GM20431 (cell line): ENCODE measurements around the gene TBC1D19.
"Not testable (repeated sequence)": the region's sequence is repeated elsewhere in the genome, so short reads cannot be mapped to it uniquely, and the experiment has no call there.

ENCODE experiments used
- in situ Hi-C: fragments of 300-500 bp; cut with MseI, MboI; formaldehyde crosslinking; loops from one replicate; pipeline ENCODE4 v1.15.0; 2020; ENCODE audit warnings: low sequenced_read_pairs; ENCODE audit not compliant: unreplicated experiment

Gene TBC1D19

DNA sequence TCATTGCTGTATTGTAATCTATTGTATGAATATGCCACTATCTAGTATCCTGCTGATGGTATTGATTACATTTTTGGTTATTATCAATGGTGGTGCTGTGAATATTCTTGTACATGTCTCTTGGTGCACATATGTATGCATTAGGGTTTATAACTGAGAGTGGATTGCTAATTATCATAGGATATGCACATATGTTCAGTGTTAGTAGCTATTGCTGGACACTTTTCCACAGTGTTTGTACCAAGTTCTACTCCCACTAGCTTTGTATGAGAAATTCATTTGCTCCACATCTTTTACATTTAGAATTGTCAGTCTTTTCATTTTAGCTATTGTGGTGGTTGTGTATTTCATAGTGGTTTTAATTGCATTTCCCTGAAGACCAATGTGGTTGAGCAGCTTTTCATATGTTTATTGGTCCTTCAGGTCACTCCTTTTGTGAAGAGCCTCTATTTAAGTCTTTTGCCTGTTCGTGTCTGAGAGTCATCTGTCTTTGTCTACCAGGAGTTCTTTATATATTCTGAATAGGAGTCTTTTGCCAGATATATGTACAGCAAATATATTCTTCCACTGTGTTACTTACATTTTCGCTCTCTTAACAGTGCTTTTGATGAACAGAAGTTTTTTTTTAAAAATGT lies 87.1 kb downstream of the TBC1D19 start:
- in situ Hi-C loops, result no loop called here

DNA sequence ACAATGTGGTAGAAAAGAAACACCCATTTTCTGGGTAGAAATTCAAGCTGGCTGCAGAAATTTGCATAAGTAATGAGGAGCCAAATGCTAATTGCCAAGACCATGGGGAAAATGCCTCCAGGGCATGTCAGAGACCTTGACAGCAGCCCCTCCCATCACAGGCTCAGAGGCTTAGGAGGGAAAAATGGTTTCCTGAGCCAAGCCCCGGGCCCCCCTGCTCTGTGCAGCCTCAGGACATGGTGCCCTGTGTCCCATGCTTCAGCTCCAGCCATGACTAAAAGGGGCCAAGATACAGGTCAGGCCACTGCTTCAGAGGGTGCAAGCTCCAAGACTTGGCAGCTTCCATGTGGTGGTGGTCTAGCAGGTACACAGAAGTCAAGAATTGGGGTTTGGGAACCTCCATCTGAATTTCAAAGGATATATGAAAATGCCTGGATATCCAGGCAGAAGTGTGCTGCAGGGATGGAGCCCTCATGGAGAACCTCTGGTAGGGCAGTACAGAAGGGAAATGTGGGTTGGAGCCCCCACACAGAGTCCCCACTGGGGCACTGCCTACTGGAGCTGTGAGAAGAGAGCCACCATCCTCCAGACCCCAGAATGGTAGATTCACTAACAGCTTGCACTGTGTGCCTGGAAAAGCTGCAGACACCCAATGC lies 95.3 kb downstream of the TBC1D19 start:
- in situ Hi-C loops, result not testable (repeated sequence)

DNA sequence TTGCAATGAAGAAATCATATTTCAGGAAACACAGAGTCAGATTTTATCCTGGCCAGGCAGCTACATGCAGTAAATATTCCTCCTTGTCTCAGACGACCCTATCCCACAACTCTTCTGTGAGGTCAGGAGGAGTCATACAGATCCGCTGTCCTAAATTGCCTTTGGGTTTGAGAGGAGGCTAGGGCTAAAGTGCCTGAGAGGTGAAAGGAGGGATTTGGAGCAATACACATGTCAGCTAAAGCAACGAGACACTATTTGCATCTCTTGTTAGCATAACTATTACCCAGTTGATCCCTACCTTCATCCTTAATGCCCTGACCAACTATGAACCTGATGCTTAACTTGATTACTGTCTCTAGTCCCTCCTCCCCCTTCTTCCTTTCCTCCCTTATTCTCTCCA lies 98.6 kb downstream of the TBC1D19 start:
- in situ Hi-C loops, result no loop called here

DNA sequence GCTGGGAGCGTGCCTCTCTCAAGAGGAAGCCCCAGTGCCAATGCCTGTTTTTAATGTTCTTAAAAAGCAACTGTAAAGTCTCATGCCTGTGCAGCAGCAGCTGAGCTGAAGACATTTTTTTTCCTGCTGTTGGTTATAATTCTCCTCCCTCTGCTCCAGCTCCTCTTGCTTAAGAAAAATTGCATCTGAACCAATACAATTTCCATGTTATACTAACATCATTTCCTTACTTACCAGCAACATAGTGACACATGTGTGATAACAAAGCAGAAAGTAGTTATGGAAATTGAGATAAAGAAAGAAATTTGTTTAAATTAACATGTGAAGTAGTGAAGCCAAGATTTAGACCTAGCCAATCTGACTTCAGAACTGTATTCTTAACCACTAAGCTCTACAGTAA lies 101.4 kb downstream of the TBC1D19 start:
- in situ Hi-C loops, result no loop called here

DNA sequence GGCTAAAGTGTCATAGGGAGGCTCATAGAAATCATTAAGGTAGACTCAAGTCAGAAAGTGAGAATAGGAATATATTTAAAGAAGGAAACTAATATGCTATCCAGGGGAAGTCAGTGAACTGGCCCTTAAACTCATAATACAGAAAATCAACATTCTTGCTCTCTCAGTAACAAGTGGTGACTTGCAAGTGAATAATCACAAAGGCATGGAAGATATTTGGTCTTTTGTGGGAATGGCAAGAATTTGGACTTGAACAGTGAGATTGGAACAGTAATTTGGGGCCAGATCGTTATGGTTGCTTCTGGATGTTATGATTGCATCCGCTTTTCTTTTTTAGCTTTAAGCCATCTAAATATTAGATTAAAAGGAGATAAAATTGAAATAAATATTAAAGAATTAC lies 103.8 kb downstream of the TBC1D19 start:
- in situ Hi-C loops, result no loop called here

DNA sequence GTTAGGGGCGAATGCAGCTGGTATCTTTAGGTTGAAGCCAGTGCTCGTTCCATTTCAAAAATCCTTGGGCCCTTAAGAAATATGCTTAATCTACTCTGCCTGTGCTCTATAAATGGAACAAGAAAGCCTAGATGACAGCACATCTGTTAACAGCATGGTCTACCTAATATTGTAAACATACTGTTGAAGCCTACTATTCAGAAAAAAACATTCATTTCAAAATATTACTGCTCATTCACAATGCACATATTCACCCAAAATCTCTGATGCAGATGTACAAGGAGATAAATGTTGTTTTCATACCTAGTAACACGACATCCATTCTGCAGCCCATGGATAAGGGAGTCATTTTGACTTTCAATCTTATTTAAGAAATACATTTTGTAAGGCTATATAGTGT lies 106.6 kb downstream of the TBC1D19 start:
- in situ Hi-C loops, result no loop called here

DNA sequence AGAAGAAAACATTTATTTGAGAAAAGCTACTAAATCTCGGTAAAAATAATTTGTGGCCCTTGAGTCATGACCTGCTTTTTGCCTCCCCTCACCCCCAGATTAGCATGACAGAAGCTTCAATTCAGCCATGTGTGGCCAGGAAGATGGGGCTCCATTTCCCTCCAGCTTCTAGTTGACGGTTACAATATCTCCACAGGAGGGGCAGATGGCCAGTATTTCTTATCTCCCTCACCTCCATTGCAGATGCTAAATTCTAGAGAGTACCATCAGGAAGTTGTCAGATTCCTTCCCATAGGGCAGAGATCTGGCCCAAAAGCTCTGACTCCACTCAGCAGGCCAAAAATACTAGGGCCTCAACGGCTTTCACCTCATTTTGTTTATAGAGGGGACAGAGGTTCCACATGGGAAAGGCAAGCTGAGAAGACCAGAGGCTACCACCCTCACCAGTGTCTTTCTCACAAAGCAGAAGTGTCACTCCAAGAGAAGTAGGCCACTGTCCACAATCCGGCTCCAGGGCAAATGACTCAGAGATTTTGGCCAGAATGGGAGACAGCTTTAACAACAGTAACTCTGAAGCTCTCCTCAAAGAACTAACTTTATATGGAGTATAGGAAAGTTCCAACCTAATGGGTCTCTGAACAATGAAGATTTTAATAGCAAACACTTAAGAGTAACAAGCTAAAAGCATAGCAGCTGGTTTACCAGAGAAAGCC lies 108.3 kb downstream of the TBC1D19 start:
- in situ Hi-C loops, result no loop called here

DNA sequence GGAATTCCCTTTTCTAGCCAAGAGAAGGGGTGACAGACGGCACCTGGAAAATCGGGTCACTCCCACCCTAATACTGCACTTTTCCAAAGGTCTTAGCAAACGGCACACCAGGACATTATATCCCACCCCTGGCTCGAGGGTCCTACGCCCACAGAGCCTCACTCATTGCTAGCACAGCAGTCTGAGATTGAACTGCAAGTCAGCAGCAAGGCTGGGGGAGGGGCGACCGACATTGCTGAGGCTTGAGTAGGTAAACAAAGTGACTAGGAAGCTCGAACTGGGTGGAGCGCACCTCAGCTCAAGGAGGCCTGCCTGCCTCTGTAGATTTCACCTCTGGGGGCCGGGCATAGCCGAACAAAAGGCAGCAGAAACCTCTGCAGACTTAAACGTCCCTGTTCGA lies 110.2 kb downstream of the TBC1D19 start:
- in situ Hi-C loops, result not testable (repeated sequence)

DNA sequence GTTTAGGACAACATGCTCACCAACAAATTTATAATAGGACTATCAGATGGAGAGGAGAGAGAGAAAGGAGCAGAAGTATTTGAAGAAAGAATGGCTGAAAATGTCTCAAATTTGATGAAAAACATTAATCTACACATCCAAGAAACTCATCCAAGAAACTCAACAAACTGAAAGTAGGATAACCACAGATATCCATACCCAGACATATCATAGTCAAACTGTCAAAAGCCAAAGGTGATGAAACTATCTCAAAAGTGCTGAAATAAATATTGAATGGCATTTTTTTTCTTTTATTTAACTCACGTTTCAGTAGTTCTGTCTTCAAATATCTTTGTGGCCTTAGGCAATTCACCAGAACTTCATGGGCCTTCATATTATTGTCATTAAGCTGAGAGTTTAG lies 116.2 kb downstream of the TBC1D19 start:
- in situ Hi-C loops, result no loop called here

DNA sequence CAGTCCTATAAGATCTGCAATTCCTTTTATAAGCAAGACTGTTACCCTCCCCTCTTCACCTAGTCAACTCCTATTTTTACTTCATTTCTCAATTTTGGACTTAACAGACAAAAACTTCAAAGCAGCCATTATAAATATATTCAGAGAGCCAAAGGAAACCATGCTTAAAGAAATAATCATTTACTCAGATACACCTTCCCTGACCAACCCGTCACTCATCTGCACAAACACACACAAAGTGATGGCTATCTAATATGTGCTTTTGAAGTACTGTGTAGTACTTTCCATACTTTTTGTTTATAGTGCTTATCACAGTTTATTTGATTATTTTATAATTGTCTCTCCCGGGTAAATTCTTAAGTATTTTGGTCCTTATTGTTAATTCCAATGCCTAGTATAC lies 117.2 kb downstream of the TBC1D19 start:
- in situ Hi-C loops, result no loop called here

DNA sequence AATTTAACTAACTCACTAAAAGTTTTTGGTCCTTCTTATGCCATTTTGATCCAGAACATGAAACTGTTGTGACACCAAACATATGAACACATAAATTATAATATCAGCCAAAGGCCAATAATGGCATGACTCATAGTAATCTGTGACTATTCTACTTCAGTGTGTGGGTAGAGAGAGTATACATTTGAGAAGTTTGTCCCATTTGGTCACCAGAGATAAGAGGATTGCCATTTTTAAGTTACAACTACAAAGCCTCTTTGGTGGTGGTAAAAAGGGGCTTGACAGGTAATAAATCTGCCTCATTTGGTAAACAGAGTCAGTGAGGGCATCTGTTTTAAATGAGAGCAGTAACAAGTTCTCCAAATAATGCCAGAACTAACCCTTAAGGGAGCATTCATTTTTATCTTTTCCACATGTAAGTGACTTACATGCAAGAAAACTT lies 117.9 kb downstream of the TBC1D19 start:
- in situ Hi-C loops, result no loop called here

DNA sequence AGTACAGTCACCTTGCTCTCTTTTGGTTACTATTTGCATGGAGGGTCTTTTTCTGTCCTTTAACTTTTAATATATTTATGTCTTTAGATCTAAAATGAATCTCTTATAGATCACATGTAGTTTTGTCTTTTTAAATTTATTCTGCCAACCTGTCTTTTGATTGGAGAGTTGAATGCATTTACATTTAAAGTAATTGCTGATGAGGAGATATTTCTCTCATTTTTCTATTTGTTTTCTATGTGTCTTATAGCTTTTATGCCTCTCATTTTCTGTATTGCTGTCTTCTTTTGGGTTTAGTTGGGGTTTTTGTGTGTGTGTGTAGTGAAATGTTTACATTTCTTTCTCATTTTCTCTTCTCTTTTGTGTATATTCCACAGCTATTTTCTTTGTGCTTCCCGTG lies 123.5 kb downstream of the TBC1D19 start:
- in situ Hi-C loops, result no loop called here

DNA sequence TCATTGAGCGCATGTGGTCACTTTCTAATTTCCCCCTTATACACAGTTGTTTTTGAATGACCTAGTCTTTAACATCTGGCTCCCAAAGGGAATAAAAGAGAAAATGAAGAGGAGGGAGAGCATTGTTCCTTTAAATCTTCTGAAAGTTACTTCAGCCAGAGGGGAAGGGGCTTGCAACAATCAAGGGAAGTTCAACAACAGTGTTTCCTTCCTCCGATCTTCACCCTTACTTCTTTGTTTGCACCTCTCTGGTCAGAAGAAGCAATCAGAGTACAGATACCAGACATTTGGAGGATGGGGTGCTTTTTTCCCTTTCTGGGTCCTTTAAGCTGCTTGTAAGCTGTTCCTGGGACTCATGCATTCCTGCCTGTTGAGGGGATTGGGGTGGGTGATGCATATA lies 125.4 kb downstream of the TBC1D19 start:
- in situ Hi-C loops, result no loop called here

DNA sequence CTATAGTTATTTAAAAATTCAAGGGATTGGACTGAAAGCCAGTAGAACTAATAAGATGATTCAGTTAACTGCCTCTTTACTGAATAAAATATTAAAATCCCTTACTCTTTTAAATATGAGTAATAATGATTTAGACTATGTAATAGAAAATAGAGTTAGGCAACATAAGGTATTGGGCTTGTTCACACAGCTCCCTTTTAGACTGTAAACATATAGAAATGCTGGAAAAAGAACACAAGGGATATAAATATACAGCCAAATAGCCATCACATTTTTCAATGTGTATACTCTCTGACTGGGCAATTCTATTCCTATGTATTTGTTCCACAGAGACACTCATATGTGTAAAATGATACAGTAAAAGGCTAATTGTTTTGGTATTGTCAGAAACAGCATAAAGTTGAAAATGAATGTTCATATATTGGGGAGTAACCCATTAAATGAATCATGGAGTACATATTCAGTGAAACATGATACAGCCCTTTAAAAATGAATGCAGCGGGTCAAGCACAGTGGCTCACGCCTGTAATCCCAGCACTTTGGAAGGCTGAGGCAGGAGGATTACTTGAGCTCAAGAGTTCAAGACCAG lies 129.8 kb downstream of the TBC1D19 start:
- in situ Hi-C loops, result no loop called here

DNA sequence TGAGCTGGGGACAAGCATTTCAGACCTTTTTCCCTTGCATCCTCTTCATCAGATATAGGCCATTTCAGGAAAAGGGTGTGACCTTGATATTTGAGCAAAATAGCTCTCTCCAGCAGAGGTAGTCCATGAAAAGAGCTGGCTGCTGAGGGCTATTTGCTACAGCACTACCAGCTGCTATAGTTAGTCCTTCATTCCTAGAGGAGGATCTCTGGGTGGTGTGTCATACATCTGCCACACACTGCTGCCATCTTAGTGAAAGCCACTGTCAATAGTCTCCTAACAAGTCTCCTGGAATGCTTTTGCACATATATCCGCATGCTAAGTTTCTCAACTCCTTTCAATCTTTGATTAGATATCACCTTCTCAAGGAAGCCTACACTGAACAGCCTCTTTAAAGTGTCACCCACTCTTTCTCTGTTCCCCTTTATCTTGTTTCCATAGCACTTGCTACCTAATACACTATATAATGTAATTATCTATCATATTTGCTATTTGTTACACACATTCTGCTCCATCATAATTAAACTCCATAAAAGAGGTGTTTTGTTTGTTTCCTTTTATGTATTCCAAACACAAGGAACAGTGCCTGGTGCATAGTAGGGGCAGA lies 131.9 kb downstream of the TBC1D19 start:
- in situ Hi-C loops, result no loop called here

DNA sequence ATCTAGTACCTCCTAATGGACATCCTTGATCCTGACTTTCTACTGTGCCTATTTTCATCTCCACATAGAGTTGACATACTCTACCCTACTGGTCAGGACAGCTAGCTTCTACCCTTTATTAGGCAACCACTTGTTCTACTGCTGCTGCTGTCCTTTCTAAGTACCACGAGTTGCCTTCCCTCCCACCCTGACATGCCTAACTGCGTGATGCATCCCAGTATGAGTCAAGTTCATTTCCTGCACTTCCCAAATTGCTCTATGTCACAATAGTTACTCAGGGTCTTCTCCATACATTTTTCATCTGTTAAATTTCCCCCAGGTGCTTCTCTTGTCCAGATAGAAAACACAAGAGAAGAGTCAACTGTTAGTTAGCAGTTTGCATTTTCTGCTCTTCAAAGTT lies 133.4 kb downstream of the TBC1D19 start:
- in situ Hi-C loops, result no loop called here

DNA sequence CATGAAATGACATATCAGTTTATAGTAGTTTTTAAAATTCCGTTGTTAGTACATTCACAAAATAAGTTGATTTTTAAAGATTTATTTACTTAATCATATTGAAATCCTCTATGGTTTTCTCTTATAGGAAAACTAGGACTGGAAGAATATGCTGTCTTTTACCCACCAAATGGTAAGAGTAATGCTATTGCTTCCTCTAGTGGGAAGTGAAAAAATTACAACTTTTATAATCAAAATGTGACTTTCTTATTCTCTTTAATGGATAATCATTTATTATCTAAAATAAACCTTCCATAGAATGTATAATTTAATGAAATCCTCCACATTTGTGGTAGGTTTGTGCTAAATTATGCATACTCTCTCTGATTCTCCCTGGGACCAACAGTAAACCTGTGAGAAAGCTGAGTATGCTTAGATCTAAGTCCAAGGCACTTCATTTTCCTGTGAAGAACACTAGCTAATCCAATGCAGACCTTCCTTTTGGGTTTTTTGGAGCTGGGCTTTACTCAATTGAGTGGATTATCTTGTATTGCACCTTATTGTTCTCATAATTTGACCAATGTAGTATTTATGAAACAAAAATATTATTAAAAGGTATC lies 136.2 kb downstream of the TBC1D19 start:
- in situ Hi-C loops, result no loop called here

DNA sequence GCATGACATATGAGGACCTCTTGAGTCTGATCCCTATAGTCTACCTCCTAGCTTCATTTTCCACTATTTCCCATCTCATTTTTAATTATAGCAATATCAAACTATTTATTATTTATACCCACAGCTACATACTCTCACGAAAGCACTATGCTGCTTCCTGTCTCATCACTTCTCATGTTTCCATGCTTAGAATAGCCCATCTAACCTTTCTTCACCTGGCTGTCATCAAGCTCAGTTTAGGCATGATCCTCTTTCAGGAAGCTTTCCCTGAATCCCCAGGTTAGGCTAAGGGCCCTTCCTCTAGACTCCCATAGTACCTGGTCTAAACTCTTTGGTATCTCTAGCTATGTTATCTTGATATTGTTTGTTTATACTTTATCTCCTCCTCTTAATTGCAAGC lies 137.8 kb downstream of the TBC1D19 start:
- in situ Hi-C loops, result no loop called here

DNA sequence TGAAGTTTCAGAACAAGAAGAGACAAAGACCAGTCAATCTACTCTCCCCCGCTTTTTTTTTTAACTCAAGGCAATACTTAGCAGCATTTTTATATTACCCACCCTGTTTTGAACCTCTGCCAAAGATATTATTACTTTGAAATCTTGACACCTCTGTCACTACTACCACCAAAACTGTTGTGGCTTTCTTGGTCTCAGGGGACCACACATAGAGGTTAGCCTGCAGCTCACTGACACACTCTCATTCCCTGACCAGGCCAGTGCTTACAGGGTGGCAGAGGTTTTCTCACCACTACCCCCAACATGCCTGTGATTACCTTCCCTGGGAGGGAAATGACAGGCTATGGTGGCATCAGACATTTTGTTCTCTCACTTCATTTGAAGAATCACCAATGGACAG lies 139.3 kb downstream of the TBC1D19 start:
- in situ Hi-C loops, result no loop called here

DNA sequence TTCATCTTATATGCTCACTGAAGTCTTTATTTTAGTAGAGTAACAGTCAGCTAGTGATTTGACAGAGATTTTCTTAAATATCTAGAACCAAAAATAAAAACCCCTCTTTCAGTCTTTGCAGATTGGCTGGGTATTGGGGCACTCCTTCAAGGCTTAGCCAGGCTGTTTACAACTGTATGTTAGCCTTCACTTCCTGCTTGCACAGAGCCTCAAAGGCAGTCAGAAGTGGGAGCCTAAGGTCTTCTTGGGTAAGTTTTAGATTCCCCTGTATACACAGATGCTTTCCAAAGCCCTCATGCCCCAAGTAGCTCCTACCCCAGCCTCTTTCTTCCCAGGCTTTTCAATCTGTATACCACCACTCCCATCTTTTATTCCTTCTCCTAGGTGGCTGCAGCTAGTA lies 140.7 kb downstream of the TBC1D19 start:
- in situ Hi-C loops, result no loop called here
